BJ (cell line): ENCODE measurements around the gene SHB. TPM values are rescaled to one million over a fixed set of nuclear protein-coding genes. Genes with fewer than 3 reads are reported as not detected.
"Not testable (repeated sequence)": the region's sequence is repeated elsewhere in the genome, so short reads cannot be mapped to it uniquely, and the experiment has no call there.

Source experiments
- CTCF ChIA-PET: fragments of 350-600 bp; formaldehyde crosslinking; extraction: SDS; loops from one replicate; lab custom pipeline; 2021; ENCODE audit warnings: antibody characterized with exemption, inconsistent platforms; lab: Yijun Ruan, JAX
- POLR2A ChIA-PET: fragments of 300-600 bp; sonication (Branson Sonifier 250); formaldehyde crosslinking; extraction: SDS; loops from one replicate; lab custom pipeline; 2021; ENCODE audit warnings: antibody characterized with exemption; lab: Charles Lee
- DNase-seq: peaks from one replicate; pipeline ENCODE4 v3.0.0-alpha.2; 2011; ENCODE audit warnings: low read depth
- H3K27me3 ChIP-seq: 2 replicates; pipeline ENCODE4 v1.6.0; 2011; ENCODE audit warnings: low read length; ENCODE audit not compliant: control insufficient read depth, insufficient read depth
- H3K36me3 ChIP-seq: 2 replicates; pipeline ENCODE4 v1.5.1; 2011; ENCODE audit warnings: low read length; ENCODE audit not compliant: control insufficient read depth, insufficient read depth
- H3K4me3 ChIP-seq: 2 replicates; pipeline ENCODE4 v1.5.1; 2011; ENCODE audit warnings: low read depth, mild to moderate bottlenecking, control low read depth, low read length
- polyA plus RNA-seq: library from polyadenylated mRNA; depleted of rRNA; stranded (reverse); fragments of >200 nt; gene quantifications from 2 replicates; pipeline ENCODE4 v1.2.3, GENCODE V29; 2011
- TF ChIP-seq, protein P1 (sequence below): IDR thresholded peaks from 2 replicates; pipeline ENCODE4 v1.5.1; 2011; ENCODE audit warnings: low read depth, mild to moderate bottlenecking, control low read depth, inconsistent platforms, low read length, moderate library complexity; ENCODE audit not compliant: insufficient read depth

SHB gene
- polyA plus RNA-seq, 1 experiment: 18.6 TPM

- no peak for DNase-seq
- no peak overlapping the region for H3K4me3 ChIP-seq
- H3K36me3 ChIP-seq: no peaks in the 10 kb centered on the region
- ChIA-PET CTCF (interaction anchor here (0.7 to 3.0 kb wide), 8 partner anchors 13 to 135 kb away, joined by 3 to 8 read pairs (median 3); no protein-coding TSS in a partner anchor), POLR2A (interaction anchor here (1.0 kb wide), 1 partner anchor 30 kb away, joined by 3 read pairs; no protein-coding TSS in a partner anchor)
- no peaks in the 10 kb centered on the region for H3K27me3 ChIP-seq
- TF ChIP-seq, protein P1, sequence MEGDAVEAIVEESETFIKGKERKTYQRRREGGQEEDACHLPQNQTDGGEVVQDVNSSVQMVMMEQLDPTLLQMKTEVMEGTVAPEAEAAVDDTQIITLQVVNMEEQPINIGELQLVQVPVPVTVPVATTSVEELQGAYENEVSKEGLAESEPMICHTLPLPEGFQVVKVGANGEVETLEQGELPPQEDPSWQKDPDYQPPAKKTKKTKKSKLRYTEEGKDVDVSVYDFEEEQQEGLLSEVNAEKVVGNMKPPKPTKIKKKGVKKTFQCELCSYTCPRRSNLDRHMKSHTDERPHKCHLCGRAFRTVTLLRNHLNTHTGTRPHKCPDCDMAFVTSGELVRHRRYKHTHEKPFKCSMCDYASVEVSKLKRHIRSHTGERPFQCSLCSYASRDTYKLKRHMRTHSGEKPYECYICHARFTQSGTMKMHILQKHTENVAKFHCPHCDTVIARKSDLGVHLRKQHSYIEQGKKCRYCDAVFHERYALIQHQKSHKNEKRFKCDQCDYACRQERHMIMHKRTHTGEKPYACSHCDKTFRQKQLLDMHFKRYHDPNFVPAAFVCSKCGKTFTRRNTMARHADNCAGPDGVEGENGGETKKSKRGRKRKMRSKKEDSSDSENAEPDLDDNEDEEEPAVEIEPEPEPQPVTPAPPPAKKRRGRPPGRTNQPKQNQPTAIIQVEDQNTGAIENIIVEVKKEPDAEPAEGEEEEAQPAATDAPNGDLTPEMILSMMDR: no peak
Measured at GRCh38 chr9:38048316-38048969, 20.6 kb downstream of the SHB start.

DNA sequence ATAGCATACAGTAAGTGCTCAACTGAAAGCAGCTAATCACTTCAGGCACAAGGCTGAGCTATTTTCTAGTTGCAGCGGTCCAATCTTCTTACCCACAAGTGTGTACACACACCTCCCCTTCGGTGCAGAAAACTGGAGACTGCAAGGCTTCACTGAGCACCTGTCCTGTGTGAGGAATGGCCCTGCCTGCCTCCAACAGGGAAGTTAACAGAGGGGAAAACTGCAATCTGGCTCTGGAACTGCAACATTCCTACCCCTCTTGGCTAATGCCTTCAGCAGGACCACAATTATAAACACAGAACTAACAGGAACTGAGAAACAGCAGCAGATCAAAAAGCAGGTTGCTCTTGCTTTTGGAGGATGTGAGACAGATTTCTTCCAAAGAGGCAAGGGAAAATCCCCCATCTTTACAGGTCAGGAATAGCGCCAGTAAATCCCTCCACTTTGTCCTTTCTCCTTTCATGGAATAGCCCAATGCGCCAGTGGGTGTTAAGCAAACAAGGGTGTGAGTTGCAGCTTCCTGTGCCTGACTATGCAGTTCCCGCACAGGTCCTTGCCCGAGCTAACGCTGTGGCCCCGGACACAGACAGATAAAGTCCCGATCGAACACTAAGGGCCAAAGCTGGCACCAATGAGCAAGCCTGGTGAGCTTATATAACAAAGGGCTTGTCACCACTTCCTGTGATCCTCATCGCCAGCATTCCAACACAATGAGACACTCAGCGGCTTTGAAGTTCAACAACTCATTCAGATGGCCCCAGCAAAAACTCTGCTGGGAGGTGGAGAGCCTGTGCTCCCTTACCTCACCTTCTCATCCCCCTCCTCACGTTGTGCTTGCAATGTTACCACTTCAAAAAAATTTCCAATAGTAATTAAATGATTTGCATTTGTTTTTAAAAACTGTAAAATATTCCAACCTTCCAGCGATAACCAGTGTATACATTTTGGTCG is 21.5 kb downstream of the SHB start:
- POLR2A ChIA-PET: interaction anchor here (1.0 kb wide), 1 partner anchor 29 kb away, joined by 3 read pairs; no protein-coding TSS in a partner anchor
- Histone ChIP-seq H3K36me3 (no peaks in the 10 kb centered on the region), H3K4me3 (peak overlapping the region; percentile 2; the same call in 1 of the 2 replicates), H3K27me3 (no peaks in the 10 kb centered on the region)
- CTCF ChIA-PET: interaction anchor here (0.9 to 3.0 kb wide), 6 partner anchors 14 to 134 kb away, joined by 3 to 8 read pairs (median 3); no protein-coding TSS in a partner anchor
- TF ChIP-seq, protein P1: no peak
- DNase-seq: no peak

DNA sequence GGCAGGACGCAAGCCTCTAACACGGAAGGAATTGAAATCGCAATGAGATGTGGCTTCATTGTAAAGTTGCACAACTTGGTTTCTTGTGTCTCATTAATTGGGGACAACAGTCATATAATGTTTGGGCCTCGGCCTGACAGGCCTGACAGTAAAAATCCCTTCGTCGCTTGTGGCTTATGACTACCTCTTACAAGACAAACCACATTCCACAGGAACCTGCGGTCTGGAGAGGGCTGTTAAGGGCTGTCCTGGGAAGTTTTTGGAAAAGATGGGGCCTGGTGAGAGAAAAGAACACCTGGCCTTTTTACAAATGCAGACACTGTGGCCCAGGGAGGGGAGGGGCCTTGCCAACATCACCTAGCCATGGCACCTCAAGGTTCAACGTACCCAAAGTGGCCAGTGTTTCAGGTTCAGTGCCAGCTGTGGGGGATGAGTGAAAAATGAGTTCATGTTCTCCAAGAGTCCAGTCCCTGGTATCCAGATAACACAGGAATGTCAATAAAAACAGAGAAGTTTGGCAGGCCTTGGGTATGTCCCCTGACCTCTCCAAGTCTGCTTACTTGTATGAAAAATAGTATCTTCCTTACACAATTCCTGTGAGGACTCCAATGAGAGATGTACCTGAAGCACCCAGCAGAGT is 22.2 kb downstream of the SHB start:
- no peak for DNase-seq
- TF ChIP-seq, protein P1: no peak
- ChIA-PET POLR2A (no interaction called here), CTCF (interaction anchor here (1.3 kb wide), 1 partner anchor 49 kb away, joined by 3 read pairs; no protein-coding TSS in a partner anchor)
- Histone ChIP-seq H3K36me3 (no peaks in the 10 kb centered on the region), H3K27me3 (no peaks in the 10 kb centered on the region), H3K4me3 (no peak overlapping the region)

DNA sequence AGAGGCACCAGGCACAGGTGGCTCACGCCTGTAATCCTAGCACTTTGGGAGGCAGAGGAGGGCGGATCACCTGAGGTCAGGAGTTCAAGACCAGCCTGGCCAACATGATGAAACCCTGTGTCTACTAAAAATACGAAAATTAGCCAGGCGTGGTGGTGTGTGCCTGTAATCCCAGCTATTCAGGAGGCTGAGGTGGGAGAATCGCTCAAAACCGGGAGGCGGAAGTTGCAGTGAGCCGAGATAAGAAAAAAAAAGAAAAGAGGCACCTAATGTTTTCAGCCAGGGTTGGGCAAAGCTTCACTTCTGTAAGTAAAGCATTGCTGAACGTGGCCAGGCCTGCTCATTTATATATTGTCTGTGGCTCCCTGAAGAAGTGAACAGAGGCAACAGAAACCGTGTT is 23.1 kb downstream of the SHB start:
- POLR2A ChIA-PET, H3K36me3 ChIP-seq, DNase-seq, H3K4me3 ChIP-seq, CTCF ChIA-PET, H3K27me3 ChIP-seq: not testable (repeated sequence)

DNA sequence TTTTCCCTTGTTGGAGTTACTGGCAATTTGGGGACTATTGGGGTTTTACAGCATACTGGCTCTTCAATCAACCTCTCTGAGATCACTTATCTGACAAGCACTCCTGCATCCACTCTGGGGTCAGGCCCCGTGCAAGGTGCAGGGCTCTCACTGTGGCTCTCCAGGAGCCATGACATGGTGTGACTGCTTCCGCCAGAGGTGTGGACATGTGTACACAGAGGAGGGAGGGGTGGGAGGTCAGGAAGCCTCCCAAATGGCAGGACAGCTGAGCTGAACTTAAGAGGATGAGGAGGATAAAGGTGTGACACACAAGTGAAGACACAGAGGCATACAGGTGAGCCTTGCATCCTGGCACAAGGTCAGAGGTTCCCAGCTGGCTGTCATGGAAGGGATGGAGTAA is 24.3 kb downstream of the SHB start:
- Histone ChIP-seq H3K4me3 (no peak overlapping the region), H3K36me3 (no peaks in the 10 kb centered on the region), H3K27me3 (no peaks in the 10 kb centered on the region)
- TF ChIP-seq, protein P1: no peak
- ChIA-PET CTCF (no interaction called here), POLR2A (no interaction called here)
- DNase-seq: no peak
